Upper lobe of left lung (tissue), 4 donors: ENCODE results near the gene DGCR2.
"Not testable (repeated sequence)": the region's sequence is repeated elsewhere in the genome, so short reads cannot be mapped to it uniquely, and the experiment has no call there.

Source experiments
- EP300 ChIP-seq, 4 donors: sonication (generic); formaldehyde crosslinking; IDR thresholded peaks; one replicate each; pipeline ENCODE4 v1.5.1; 2017; ENCODE audit warnings: antibody characterized with exemption in 4 of 4, control low read depth in 2 of 4
- TF ChIP-seq, protein P1 (sequence below), 6 experiments: fragments of 450-650 bp in 4 of 6; fragments of 200-600 bp in 2 of 6; sonication (generic) in 2 of 6; IDR thresholded peaks; one replicate each; pipeline ENCODE4 v1.5.1; 2016 to 2019; ENCODE audit warnings: antibody characterized with exemption in 6 of 6

DNA sequence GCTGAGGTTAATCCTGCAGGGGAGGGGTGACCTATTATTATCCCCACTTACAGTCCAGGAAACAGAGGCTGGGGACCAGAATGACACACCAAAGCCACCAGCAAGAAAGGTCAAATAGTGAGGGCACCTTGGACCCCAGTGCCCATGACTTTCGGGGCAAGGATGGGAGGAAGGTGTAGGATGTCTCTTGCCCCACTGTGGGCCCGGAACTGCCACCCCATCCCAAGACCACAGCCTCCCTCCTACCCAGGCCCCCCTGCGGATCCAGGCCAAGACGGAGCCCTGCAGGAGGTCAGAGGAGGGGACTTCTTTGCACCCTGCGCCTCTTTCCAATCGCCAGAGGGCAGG lies 87.1 kb downstream of the DGCR2 start:
- TF ChIP-seq, protein P1, sequence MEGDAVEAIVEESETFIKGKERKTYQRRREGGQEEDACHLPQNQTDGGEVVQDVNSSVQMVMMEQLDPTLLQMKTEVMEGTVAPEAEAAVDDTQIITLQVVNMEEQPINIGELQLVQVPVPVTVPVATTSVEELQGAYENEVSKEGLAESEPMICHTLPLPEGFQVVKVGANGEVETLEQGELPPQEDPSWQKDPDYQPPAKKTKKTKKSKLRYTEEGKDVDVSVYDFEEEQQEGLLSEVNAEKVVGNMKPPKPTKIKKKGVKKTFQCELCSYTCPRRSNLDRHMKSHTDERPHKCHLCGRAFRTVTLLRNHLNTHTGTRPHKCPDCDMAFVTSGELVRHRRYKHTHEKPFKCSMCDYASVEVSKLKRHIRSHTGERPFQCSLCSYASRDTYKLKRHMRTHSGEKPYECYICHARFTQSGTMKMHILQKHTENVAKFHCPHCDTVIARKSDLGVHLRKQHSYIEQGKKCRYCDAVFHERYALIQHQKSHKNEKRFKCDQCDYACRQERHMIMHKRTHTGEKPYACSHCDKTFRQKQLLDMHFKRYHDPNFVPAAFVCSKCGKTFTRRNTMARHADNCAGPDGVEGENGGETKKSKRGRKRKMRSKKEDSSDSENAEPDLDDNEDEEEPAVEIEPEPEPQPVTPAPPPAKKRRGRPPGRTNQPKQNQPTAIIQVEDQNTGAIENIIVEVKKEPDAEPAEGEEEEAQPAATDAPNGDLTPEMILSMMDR (IDR thresholded peaks at IDR 0.05), result not testable (repeated sequence)
- not testable (repeated sequence) for TF ChIP-seq EP300 (IDR thresholded peaks at IDR 0.05)
